KG1 (cell line): Measurements from ENCODE around the gene RIPOR2.
"Not testable (repeated sequence)": the region's sequence is repeated elsewhere in the genome, so short reads cannot be mapped to it uniquely, and the experiment has no call there.

Experiments
- DNase-seq: peaks from one replicate; lab custom pipeline; 2025; lab: John Stamatoyannopoulos, UW

RIPOR2 gene

DNA sequence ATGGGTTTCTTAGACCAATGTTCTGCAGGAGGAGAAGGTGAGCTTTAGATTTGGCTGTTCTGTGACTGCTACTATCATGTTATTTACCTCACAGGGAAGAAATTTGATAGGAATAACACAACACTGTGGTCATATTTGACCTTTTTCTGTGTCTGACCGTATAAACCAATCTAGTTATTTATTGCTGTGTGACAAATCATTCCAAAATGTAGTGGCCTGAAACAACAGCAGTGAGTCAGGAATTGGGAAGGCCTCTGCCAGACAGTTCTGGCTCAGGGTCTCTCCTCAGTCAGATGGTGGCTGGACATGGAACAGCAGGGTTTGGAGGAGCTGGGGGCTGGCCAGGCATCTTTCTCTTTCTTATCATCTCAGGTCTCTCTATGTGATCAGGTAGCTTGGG is 33.0 kb downstream of the RIPOR2 start:
- no peak for DNase-seq

DNA sequence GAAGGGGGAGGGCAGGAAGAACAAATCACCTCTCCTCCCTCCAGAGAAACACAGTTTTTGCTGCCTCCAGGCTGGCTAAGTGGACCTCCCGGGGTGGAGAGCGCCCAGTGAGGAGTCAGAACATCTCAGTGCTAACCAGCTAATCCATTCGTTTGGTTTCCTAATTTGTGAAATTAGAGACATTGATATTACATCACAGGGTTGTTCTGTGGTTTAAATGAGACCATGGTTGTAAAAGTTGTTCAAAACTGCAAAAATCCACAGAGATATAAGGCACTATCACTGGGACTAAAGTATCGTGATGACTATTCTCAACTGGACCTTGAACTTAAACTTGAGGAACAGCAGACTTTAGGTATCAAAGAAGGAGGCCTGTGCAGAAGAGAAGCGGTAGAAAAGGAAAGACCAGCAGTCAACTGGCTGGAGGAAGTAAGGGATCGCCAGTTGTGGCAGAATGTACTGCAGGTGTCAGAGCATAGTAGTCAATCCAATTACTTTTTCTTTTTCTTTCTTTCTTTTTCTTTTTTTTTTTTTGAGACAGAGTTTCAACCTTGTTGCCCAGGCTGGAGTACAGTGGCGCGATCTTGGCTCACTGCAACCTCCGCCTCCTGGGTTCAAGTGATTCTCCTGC is 33.9 kb downstream of the RIPOR2 start:
- no peak for DNase-seq

GRCh38 chr6:24900917-24901697 is 34.7 kb downstream of the RIPOR2 start:
- DNase-seq: no peak

- DNase-seq: no peak
Observed at GRCh38 chr6:24899997-24900325, 35.8 kb downstream of the RIPOR2 start.

DNA sequence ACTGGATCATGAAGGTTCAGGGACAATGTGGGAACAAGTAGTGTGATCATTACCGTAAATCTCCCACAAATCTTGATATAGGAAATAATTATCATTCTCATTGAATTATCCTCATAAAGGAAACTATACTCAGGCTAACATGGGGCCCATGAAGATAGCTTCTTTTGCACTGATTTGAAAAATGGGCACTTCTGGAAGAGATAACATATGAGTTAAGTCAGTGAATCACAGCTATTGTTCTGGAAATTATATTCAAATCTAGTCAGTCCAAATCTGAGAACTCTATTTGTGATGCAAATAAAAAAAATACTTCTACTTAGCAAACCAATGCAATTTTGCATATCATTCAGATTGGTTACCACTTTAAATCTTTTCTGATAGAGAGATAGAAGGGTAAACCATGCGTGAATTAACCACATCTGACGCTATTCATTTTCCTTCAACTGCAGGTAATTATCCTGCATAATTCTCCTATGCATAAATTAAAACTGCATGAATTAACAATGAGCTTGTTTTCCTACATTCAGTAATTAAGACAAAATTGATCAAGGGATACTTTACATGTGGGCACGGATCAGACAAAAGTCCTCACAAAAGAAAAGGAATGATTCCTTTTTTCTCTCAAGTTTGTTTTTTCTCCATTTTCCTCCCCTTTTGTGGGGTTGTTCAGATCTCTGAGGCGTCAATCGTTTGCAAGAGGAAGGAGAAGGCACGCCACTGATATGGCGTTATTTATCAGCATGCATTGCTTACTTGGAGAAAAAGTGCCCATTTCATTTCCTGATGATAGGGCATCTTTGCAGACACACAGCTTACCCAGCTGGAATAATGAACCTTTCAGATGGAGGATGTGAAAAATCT is 36.4 kb downstream of the RIPOR2 start:
- no peak for DNase-seq

- no peak for DNase-seq
Observed at GRCh38 chr6:24898676-24899075, 37.1 kb downstream of the RIPOR2 start.

DNA sequence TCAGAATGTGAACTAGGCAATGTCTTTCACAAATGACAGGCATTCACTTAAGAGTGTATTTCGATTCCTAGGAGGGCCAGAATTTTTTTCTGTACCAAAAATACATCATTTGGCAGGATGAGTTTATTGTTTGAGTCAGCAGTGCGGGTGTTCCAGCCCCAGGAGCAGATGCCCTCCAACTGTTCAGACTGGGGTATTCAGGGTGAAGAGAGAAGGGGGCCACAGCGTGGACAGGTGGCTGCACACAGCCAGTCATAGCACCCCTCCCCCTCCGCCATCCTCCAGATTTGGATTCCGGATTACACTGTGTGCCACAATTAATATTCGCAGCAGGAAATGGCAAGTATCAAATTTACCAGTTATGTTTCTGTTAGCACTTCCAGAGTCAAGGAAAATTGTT is 38.6 kb downstream of the RIPOR2 start:
- DNase-seq: no peak

DNA sequence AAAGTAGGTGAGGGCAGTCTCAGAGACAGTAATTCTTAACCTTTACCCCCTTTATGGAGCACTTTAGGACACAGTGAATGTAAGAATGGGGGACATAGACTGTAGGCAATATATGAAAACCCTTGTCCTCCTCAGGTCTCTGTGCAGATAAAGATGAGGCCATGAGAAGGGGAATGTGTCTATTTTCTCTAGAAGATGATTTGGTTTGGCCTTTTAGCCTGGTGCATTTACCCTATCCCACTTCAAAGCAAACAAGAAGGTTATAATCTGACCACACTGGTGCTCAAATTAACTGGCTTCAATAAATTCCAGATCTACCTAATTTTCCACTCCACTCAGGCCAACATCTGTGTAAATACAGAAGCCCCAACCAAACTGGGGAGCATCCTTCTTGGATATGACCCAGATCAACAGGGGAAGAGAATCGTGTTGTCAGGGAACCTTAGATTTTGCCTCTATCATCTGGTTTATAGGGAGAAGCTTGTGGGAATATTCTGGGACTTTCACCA is 42.4 kb downstream of the RIPOR2 start:
- DNase-seq: no peak

DNA sequence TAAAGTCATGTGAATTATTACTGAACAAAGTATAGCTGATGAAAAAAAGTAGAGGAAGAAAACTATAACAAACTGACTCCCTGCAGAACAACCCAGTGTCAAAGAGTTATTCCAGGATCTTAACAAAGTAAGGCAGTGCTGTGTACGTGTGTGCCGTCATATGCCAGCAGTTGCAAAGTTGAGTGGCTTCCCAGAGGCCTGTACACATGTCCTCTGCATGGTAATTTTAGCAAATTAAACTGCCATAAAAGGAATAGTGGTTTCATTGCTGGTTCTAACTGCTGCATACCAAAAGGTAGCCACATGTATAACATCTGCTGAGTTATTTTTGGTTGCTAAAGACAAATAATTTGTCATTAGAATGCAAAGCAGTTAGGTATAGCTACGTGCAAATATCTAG is 44.8 kb downstream of the RIPOR2 start:
- no peak for DNase-seq

DNA sequence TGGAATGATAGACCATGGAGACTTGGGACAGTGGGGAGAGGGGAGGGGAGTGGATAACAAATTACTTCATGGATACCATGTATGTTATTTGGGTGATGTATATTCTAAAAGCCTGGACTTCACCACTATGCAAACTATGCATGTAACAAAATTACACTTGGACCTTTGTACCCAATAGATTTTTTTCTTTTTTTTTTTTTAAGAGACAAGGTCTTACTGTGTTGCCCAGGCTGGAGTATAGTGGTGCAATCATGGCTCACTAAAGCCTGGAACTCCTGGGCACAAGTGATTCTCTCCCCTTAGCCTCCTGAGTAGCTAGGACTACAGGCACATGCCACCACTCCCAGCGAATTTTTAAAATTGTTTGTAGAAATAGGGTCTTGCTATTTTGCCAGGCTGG is 45.3 kb downstream of the RIPOR2 start:
- DNase-seq: no peak

DNA sequence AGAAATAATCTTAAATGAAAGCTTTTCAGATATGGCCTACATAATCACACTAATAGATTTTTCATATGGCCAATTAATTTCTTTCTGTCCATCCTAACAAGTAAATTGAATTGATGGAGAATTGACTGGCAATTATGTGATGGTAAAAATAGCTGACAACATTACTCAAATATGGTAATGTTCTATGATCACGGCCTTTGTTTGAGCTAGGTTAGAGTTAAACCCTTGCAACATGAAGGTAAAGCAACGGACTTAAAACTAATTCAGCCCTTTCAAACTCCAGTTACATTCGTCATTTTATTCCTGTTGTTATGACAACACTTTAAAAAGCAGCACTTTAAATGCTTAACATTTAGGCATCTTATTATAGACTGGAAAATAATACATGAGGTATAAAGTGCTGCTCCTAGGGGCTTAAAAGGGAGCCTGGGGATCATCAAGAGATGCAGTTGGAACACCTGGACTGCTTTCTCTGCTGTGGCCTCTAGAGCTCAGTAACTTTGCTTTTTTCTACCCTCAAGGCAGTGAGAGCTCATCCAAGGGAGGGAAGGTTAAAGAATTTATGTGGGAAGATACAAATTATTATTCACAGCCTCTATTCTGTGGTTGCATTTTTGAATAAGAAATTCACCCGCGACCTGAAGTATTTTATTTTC is 46.9 kb downstream of the RIPOR2 start:
- no peak for DNase-seq

GRCh38 chr6:24887545-24888140 is 48.1 kb downstream of the RIPOR2 start:
- DNase-seq: no peak

GRCh38 chr6:24883618-24884017 is 52.1 kb downstream of the RIPOR2 start:
- no peak for DNase-seq

- DNase-seq: no peak
Observed at GRCh38 chr6:24882835-24883555, 52.8 kb downstream of the RIPOR2 start.

DNA sequence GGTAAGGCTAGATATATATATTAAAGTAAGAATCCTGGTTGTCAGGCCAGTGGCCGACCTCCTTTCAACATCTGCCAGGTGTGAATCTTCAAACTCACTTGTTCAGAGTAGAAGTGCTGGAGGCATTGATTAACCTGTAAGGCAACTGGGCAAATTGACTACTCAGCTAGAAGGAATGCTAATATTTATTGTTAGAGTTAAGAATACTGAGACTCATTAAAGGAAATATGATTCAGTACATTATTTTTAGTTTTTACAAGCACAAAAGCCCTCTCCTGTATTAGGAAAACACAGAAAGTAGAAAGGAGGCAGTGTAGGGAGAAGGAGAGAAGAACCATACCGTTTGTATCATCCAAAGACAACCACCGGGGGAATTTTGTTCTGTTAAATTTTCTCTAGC is 53.5 kb downstream of the RIPOR2 start:
- DNase-seq: no peak

GRCh38 chr6:24881376-24881775 is 54.4 kb downstream of the RIPOR2 start:
- DNase-seq: no peak

- no peak for DNase-seq
Observed at GRCh38 chr6:24880451-24880850, 55.3 kb downstream of the RIPOR2 start.

- no peak for DNase-seq
Observed at GRCh38 chr6:24879351-24879750, 56.4 kb downstream of the RIPOR2 start.

GRCh38 chr6:24877747-24878146 is 58.0 kb downstream of the RIPOR2 start:
- not testable (repeated sequence) for DNase-seq

GRCh38 chr6:24876499-24877465 is 59.0 kb downstream of the RIPOR2 start:
- no peak for DNase-seq
